HepG2 (cell line): Measurements from ENCODE around the gene SPAG8. TPM values are rescaled to one million over a fixed set of nuclear protein-coding genes. Genes with fewer than 3 reads are reported as not detected.

Experiments used
- AHR ChIP-seq: IDR thresholded peaks from 2 replicates; pipeline ENCODE4 v1.6.1; 2018; ENCODE audit warnings: missing genetic modification reagents, missing compliant biosample characterization
- FLYWCH1 ChIP-seq: sonication (generic); formaldehyde crosslinking; IDR thresholded peaks from 2 replicates; pipeline ENCODE4 v1.8.1; 2023; ENCODE audit warnings: mild to moderate bottlenecking, missing genetic modification reagents
- FOXK1 ChIP-seq: sonication (generic); formaldehyde crosslinking; IDR thresholded peaks from 2 replicates; pipeline ENCODE4 v1.4.0; 2020; ENCODE audit warnings: low read depth, missing genetic modification reagents, borderline replicate concordance
- JDP2 ChIP-seq: sonication (generic); formaldehyde crosslinking; IDR thresholded peaks from 2 replicates; pipeline ENCODE4 v1.8.1; 2022; ENCODE audit warnings: missing genetic modification reagents, borderline replicate concordance
- SIN3A ChIP-seq: IDR thresholded peaks from 2 replicates; pipeline ENCODE4 v1.6.1; 2011; ENCODE audit warnings: low read depth, mild to moderate bottlenecking, control low read depth, low read length, borderline replicate concordance
- SNAI1 ChIP-seq: sonication (generic); formaldehyde crosslinking; IDR thresholded peaks from 2 replicates; pipeline ENCODE4 v1.5.0; 2020; ENCODE audit warnings: mild to moderate bottlenecking, missing genetic modification reagents, borderline replicate concordance
- SRF ChIP-seq: IDR thresholded peaks from 2 replicates; pipeline ENCODE4 v1.6.1; 2011; ENCODE audit warnings: mild to moderate bottlenecking, low read depth, low read length, moderate library complexity
- ZNF136 ChIP-seq: sonication (generic); formaldehyde crosslinking; IDR thresholded peaks from 2 replicates; pipeline ENCODE4 v1.8.1; 2022; ENCODE audit warnings: low read depth, mild to moderate bottlenecking, moderate library complexity, missing genetic modification reagents
- ZNF234 ChIP-seq: sonication (generic); formaldehyde crosslinking; conservative IDR thresholded peaks from 2 replicates; pipeline ENCODE4 v1.5.1; 2020; ENCODE audit warnings: mild to moderate bottlenecking, missing genetic modification reagents
- ZNF446 ChIP-seq: sonication (generic); formaldehyde crosslinking; IDR thresholded peaks from 2 replicates; pipeline ENCODE4 v1.5.0; 2020; ENCODE audit warnings: mild to moderate bottlenecking, missing genetic modification reagents
- ZNF878 ChIP-seq: sonication (generic); formaldehyde crosslinking; IDR thresholded peaks from 2 replicates; pipeline ENCODE4 v1.8.1; 2023; ENCODE audit warnings: mild to moderate bottlenecking, missing genetic modification reagents, moderate library complexity
- ZSCAN22 ChIP-seq: sonication (generic); formaldehyde crosslinking; IDR thresholded peaks from 2 replicates; pipeline ENCODE4 v1.4.0; 2020; ENCODE audit warnings: mild to moderate bottlenecking, missing genetic modification reagents
- polyA plus RNA-seq, 8 experiments: library from polyadenylated mRNA; depleted of rRNA in 3 of 8; stranded (reverse) in 7 of 8; unstranded in 1 of 8; fragments of >200 nt; fragmentation: Illumina TruSeq in 4 of 8; extraction: Trizol in 4 of 8; gene quantifications; 2 replicates each; pipeline versions ENCODE4 v1.2.1 to v1.2.3, GENCODE V29; 2011 to 2016; ENCODE audit warnings: low read depth in 4 of 8, missing spikeins in 1 of 8, mixed read lengths in 1 of 8; ENCODE audit not compliant: insufficient read depth in 1 of 8
- total RNA-seq, 5 experiments: library from RNA; depleted of rRNA; stranded (reverse); fragments of >200 nt; fragmentation: Illumina TruSeq; extraction: Trizol; gene quantifications; 2 replicates each; pipeline ENCODE4 v1.2.3, GENCODE V29; 2016; ENCODE audit warnings: low read depth in 1 of 5
- TF ChIP-seq, protein P1 (sequence below): sonication (generic); formaldehyde crosslinking; IDR thresholded peaks from 2 replicates; pipeline ENCODE4 v1.5.1; 2020; ENCODE audit warnings: mild to moderate bottlenecking, missing genetic modification reagents
- TF ChIP-seq, protein P2 (sequence below): sonication (generic); formaldehyde crosslinking; IDR thresholded peaks from 2 replicates; pipeline ENCODE4 v1.4.0; 2020; ENCODE audit warnings: missing genetic modification reagents, borderline replicate concordance
- TF ChIP-seq, protein P3 (sequence below): sonication (generic); formaldehyde crosslinking; IDR thresholded peaks from 2 replicates; pipeline ENCODE4 v1.4.0; 2020; ENCODE audit warnings: mild to moderate bottlenecking, missing genetic modification reagents
- TF ChIP-seq, protein P4 (sequence below): IDR thresholded peaks from 2 replicates; pipeline ENCODE4 v1.6.1; 2016; ENCODE audit warnings: mild to moderate bottlenecking, missing biosample characterization, missing genetic modification reagents
- TF ChIP-seq, protein P5 (sequence below): sonication (generic); formaldehyde crosslinking; IDR thresholded peaks from 2 replicates; pipeline ENCODE4; 2020; ENCODE audit warnings: missing genetic modification reagents, mild to moderate bottlenecking, borderline replicate concordance
- TF ChIP-seq, protein P6 (sequence below): sonication (generic); formaldehyde crosslinking; IDR thresholded peaks from 2 replicates; pipeline ENCODE4 v1.5.0; 2020; ENCODE audit warnings: missing genetic modification reagents

SPAG8 gene
- total and polyA plus RNA-seq, 2 of the 13 experiments (the other 11 are each of a cell fraction or from before 2014, with no cell fraction given) = 0.18 to 0.27 TPM

GRCh38 chr9:35834260-35835215, 22.5 kb upstream of the SPAG8 start (continued):
- TF ChIP-seq, protein P1, sequence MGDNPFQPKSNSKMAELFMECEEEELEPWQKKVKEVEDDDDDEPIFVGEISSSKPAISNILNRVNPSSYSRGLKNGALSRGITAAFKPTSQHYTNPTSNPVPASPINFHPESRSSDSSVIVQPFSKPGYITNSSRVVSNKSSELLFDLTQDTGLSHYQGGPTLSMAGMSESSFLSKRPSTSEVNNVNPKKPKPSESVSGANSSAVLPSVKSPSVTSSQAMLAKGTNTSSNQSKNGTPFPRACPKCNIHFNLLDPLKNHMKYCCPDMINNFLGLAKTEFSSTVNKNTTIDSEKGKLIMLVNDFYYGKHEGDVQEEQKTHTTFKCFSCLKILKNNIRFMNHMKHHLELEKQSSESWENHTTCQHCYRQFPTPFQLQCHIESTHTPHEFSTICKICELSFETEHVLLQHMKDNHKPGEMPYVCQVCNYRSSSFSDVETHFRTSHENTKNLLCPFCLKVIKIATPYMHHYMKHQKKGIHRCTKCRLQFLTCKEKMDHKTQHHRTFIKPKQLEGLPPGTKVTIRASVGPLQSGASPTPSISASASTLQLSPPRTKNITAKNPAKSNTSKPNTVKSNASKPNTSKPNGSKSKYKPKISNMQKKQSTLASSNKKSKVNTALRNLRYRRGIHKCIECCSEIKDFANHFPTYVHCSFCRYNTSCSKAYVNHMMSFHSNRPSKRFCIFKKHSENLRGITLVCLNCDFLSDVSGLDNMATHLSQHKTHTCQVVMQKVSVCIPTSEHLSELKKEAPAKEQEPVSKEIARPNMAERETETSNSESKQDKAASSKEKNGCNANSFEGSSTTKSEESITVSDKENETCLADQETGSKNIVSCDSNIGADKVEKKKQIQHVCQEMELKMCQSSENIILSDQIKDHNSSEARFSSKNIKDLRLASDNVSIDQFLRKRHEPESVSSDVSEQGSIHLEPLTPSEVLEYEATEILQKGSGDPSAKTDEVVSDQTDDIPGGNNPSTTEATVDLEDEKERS (CRISPR knock-in tag) = no peak
- TF ChIP-seq ZNF878 (CRISPR knock-in tag) (0 out of 2 replicates have a peak, but pooled peaks have one; percentile 28), SIN3A (no peak), JDP2 (CRISPR knock-in tag) (no peak), FOXK1 (no peak), SNAI1 (CRISPR knock-in tag) (no peak), FLYWCH1 (CRISPR knock-in tag) (no peak), ZNF234 (CRISPR knock-in tag) (no peak), ZNF136 (CRISPR knock-in tag) (no peak), ZNF446 (CRISPR knock-in tag) (no peak), SRF (no peak), ZSCAN22 (no peak), AHR (CRISPR knock-in tag) (no peak)
- TF ChIP-seq, protein P2, sequence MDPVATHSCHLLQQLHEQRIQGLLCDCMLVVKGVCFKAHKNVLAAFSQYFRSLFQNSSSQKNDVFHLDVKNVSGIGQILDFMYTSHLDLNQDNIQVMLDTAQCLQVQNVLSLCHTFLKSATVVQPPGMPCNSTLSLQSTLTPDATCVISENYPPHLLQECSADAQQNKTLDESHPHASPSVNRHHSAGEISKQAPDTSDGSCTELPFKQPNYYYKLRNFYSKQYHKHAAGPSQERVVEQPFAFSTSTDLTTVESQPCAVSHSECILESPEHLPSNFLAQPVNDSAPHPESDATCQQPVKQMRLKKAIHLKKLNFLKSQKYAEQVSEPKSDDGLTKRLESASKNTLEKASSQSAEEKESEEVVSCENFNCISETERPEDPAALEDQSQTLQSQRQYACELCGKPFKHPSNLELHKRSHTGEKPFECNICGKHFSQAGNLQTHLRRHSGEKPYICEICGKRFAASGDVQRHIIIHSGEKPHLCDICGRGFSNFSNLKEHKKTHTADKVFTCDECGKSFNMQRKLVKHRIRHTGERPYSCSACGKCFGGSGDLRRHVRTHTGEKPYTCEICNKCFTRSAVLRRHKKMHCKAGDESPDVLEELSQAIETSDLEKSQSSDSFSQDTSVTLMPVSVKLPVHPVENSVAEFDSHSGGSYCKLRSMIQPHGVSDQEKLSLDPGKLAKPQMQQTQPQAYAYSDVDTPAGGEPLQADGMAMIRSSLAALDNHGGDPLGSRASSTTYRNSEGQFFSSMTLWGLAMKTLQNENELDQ (CRISPR knock-in tag) = no peak
- TF ChIP-seq, protein P3, sequence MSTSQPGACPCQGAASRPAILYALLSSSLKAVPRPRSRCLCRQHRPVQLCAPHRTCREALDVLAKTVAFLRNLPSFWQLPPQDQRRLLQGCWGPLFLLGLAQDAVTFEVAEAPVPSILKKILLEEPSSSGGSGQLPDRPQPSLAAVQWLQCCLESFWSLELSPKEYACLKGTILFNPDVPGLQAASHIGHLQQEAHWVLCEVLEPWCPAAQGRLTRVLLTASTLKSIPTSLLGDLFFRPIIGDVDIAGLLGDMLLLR = no peak
- TF ChIP-seq, protein P4, sequence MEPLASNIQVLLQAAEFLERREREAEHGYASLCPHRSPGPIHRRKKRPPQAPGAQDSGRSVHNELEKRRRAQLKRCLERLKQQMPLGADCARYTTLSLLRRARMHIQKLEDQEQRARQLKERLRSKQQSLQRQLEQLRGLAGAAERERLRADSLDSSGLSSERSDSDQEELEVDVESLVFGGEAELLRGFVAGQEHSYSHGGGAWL (CRISPR knock-in tag) = no peak
- TF ChIP-seq, protein P5, sequence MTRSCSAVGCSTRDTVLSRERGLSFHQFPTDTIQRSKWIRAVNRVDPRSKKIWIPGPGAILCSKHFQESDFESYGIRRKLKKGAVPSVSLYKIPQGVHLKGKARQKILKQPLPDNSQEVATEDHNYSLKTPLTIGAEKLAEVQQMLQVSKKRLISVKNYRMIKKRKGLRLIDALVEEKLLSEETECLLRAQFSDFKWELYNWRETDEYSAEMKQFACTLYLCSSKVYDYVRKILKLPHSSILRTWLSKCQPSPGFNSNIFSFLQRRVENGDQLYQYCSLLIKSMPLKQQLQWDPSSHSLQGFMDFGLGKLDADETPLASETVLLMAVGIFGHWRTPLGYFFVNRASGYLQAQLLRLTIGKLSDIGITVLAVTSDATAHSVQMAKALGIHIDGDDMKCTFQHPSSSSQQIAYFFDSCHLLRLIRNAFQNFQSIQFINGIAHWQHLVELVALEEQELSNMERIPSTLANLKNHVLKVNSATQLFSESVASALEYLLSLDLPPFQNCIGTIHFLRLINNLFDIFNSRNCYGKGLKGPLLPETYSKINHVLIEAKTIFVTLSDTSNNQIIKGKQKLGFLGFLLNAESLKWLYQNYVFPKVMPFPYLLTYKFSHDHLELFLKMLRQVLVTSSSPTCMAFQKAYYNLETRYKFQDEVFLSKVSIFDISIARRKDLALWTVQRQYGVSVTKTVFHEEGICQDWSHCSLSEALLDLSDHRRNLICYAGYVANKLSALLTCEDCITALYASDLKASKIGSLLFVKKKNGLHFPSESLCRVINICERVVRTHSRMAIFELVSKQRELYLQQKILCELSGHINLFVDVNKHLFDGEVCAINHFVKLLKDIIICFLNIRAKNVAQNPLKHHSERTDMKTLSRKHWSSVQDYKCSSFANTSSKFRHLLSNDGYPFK = no peak; the same call in 1 of the 2 replicates
- TF ChIP-seq, protein P6, sequence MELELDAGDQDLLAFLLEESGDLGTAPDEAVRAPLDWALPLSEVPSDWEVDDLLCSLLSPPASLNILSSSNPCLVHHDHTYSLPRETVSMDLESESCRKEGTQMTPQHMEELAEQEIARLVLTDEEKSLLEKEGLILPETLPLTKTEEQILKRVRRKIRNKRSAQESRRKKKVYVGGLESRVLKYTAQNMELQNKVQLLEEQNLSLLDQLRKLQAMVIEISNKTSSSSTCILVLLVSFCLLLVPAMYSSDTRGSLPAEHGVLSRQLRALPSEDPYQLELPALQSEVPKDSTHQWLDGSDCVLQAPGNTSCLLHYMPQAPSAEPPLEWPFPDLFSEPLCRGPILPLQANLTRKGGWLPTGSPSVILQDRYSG (CRISPR knock-in tag) = no peak
